ENCODE data around the gene TRPC6.
"Not testable (repeated sequence)": the region's sequence is repeated elsewhere in the genome, so short reads cannot be mapped to it uniquely, and the experiment has no call there.

Gene TRPC6

DNA sequence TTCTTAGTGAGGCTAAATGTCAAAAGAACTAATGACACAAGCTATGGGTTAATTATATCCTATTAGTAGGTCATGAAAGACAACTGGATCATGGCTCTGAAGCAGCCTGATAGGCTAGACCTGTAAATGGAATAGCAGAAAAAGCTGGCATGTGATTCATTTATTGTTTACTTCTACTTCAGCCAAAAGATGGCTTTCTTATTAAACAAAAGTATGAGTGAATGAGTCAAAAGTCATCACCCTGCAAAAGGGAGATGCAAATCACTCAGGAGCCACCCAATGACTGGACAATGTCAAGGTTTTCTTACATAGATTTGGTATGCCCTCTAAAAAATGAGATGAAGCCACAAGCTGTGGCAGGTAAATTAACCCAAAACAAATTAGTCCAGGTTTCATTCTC lies 138.0 kb downstream of the TRPC6 start:
- Mint-ChIP-seq H3K4me1 (no peaks in the 10 kb centered on the region), H3K4me3 (no peak overlapping the region), H3K27me3 (peaks cover 1% of the 10 kb centered on the region), H3K27ac (no peak overlapping the region), H3K9me3 (peaks cover 6% of the 10 kb centered on the region), H3K36me3 (no peaks in the 10 kb centered on the region)

- Mint-ChIP-seq H3K27ac (no peak overlapping the region), H3K4me1 (no peaks in the 10 kb centered on the region), H3K36me3 (no peaks in the 10 kb centered on the region), H3K4me3 (no peak overlapping the region), H3K9me3 (peaks cover 6% of the 10 kb centered on the region), H3K27me3 (no peaks in the 10 kb centered on the region)
These were observed 139.0 kb downstream of the TRPC6 start for GRCh38 chr11:101444851-101445250.

- Mint-ChIP-seq H3K9me3 (peaks cover 6% of the 10 kb centered on the region), H3K27ac (no peak overlapping the region), H3K27me3 (no peaks in the 10 kb centered on the region), H3K4me1 (no peaks in the 10 kb centered on the region), H3K4me3 (no peak overlapping the region), H3K36me3 (no peaks in the 10 kb centered on the region)
These were observed 139.6 kb downstream of the TRPC6 start for GRCh38 chr11:101444164-101444563.

DNA sequence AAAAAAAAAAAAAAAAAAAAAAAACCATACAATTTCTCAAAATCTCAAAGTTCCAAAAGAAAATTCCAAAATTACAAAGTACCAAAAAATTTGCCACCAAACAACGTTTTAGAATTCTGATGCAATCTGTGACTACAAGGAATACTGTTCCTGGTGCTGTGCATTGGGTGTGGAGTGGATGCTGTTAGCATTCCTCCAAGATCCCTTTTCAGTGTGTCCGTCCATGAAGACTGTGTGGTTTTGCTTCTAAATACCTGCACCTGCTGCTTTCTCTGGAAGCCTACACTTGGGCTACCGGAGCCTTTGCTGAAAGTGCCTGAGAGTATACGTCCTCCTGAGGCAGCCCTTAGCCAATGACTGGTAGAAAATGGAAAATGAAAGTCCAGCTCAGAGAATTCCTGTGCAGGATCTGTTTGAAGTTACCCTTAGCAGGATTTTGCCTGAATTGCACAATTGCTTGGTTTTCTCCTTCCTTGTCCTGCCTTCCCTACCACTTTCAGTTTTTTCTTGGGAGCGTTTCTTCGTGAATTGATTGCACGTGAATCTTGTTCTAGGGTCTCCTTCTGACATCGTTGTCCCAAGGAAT lies 140.8 kb downstream of the TRPC6 start:
- Mint-ChIP-seq H3K36me3 (no peaks in the 10 kb centered on the region), H3K9me3 (peaks cover 6% of the 10 kb centered on the region), H3K4me3 (no peak overlapping the region), H3K27ac (no peak overlapping the region), H3K4me1 (no peaks in the 10 kb centered on the region), H3K27me3 (no peaks in the 10 kb centered on the region)

GRCh38 chr11:101442171-101442570 lies 141.6 kb downstream of the TRPC6 start:
- no peaks in the 10 kb centered on the region for H3K36me3 Mint-ChIP-seq

DNA sequence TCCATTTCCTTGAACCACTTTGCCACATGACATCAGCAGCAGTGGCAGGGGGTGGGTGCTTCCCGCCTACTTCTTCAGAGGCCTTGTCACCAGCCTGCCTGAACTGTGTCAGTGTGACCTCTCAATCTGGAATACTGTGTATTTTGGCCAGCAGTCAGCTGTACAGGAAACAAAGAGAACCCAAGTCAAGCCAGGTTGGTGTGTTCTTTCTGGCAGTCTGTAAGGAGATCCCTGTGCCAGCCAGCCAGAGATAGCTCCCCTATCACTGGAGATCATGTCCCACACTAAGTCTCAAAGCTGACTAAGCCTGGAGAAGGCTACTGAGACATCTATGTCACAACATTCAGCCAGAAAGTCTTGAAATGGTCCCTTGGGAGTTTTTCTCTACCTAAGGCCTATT lies 142.1 kb downstream of the TRPC6 start:
- Mint-ChIP-seq H3K4me1 (no peaks in the 10 kb centered on the region), H3K27me3 (no peaks in the 10 kb centered on the region), H3K36me3 (no peaks in the 10 kb centered on the region), H3K27ac (no peak overlapping the region), H3K9me3 (peaks cover 6% of the 10 kb centered on the region), H3K4me3 (no peak overlapping the region)

More at GRCh38 chr11:101442171-101442570, 141.6 kb downstream of the TRPC6 start:
- Mint-ChIP-seq H3K9me3 (peaks cover 6% of the 10 kb centered on the region), H3K27me3 (no peaks in the 10 kb centered on the region), H3K4me1 (no peaks in the 10 kb centered on the region), H3K27ac (no peak overlapping the region), H3K4me3 (no peak overlapping the region)

GRCh38 chr11:101439488-101439887 lies 144.3 kb downstream of the TRPC6 start:
- no peaks in the 10 kb centered on the region for H3K4me1 Mint-ChIP-seq
- no peaks in the 10 kb centered on the region for H3K9me3 Mint-ChIP-seq
- H3K27ac Mint-ChIP-seq = no peak overlapping the region
- no peak overlapping the region for H3K4me3 Mint-ChIP-seq
- no peaks in the 10 kb centered on the region for H3K36me3 Mint-ChIP-seq
- H3K27me3 Mint-ChIP-seq = no peaks in the 10 kb centered on the region

DNA sequence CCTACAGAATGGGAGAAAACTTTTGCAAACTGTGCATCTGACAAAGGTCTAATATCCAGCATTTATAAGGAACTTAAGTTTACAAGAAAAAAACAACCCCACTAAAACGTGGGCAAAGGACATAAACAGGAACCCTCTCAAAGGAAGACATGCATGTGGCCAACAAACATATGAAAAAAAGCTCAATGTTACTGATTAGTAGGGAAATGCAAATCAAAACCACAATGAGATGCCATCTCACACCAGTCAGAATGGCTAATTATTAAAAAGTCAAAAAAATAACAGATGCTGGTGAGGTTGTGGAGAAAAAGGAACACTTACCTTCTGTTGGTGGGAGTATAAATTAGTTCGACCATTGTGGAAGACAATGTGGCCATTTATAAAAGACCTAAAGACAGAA lies 145.1 kb downstream of the TRPC6 start:
- H3K9me3 Mint-ChIP-seq, H3K4me3 Mint-ChIP-seq, H3K36me3 Mint-ChIP-seq, H3K4me1 Mint-ChIP-seq, H3K27ac Mint-ChIP-seq, H3K27me3 Mint-ChIP-seq: not testable (repeated sequence)

- Mint-ChIP-seq H3K27ac (no peak overlapping the region), H3K4me3 (no peak overlapping the region), H3K27me3 (no peaks in the 10 kb centered on the region), H3K36me3 (no peaks in the 10 kb centered on the region), H3K4me1 (no peaks in the 10 kb centered on the region), H3K9me3 (no peaks in the 10 kb centered on the region)
These were observed 145.7 kb downstream of the TRPC6 start for GRCh38 chr11:101438126-101438525.

GRCh38 chr11:101436511-101437142 lies 147.2 kb downstream of the TRPC6 start:
- Mint-ChIP-seq H3K9me3 (peaks cover 5% of the 10 kb centered on the region), H3K4me3 (no peak overlapping the region), H3K36me3 (no peaks in the 10 kb centered on the region), H3K4me1 (no peaks in the 10 kb centered on the region), H3K27ac (no peak overlapping the region), H3K27me3 (peaks cover under 1% of the 10 kb centered on the region)

DNA sequence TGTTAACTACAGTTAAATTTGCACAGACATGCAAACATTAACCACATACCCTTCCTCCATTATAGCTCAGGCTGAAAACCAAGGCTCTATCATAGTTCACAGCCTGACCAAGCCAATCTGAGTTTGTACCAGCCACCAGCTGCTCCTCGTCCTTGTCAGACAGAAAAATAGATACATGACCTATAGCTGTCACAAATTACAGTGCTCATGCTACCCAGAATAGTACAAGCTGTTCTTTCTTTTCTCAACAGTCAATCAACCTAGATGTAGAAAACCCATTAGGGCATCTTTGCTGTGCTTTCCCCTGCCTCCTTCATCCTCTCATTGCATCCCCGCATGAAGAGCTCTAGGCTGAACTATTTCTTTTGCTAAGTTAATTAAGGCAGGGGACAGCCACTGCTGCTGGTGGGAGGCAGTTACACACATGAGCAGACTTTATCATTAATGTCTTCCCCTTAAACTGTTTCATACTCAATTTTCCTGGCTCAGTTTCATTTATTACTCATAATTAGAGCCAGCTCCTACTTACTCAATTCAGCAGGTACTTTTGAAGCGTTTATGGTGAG lies 148.3 kb downstream of the TRPC6 start:
- Mint-ChIP-seq H3K9me3 (peaks cover 10% of the 10 kb centered on the region), H3K27me3 (peaks cover 2% of the 10 kb centered on the region), H3K36me3 (no peaks in the 10 kb centered on the region), H3K4me3 (no peak overlapping the region), H3K4me1 (no peaks in the 10 kb centered on the region), H3K27ac (no peak overlapping the region)

- no peak overlapping the region for H3K4me3 Mint-ChIP-seq
- H3K4me1 Mint-ChIP-seq = no peaks in the 10 kb centered on the region
- peaks cover 2% of the 10 kb centered on the region for H3K27me3 Mint-ChIP-seq
- H3K36me3 Mint-ChIP-seq = no peaks in the 10 kb centered on the region
- H3K27ac Mint-ChIP-seq = no peak overlapping the region
- peaks cover 11% of the 10 kb centered on the region for H3K9me3 Mint-ChIP-seq
These were observed 149.7 kb downstream of the TRPC6 start for GRCh38 chr11:101434026-101434643.

DNA sequence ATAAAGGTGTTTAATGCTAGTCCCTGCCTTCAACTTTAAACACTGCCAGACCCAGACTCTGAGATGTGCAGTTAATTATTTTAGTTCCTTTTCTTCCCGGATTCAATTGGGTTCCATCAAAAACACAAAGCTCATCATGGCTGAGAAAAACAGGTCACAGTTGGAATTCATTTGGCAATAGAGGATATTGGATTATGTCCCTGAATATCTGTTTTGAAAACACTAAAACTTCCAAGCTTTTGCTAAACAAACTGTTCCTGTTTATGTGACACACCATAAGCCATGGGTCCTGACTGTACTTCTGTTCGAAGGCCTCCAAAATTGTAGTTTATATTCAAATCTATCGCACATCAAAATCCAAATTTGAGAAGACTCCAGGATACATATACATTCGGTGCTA lies 150.7 kb downstream of the TRPC6 start:
- peaks cover 18% of the 10 kb centered on the region for H3K9me3 Mint-ChIP-seq
- H3K4me3 Mint-ChIP-seq = no peak overlapping the region

GRCh38 chr11:101429703-101430540 lies 153.9 kb downstream of the TRPC6 start:
- H3K27me3 Mint-ChIP-seq = peaks cover 2% of the 10 kb centered on the region
- H3K27ac Mint-ChIP-seq = no peak overlapping the region
- no peaks in the 10 kb centered on the region for H3K36me3 Mint-ChIP-seq
- peaks cover 28% of the 10 kb centered on the region for H3K9me3 Mint-ChIP-seq
- H3K4me3 Mint-ChIP-seq = no peak overlapping the region
- no peaks in the 10 kb centered on the region for H3K4me1 Mint-ChIP-seq

More for the DNA sequence above, 150.7 kb downstream of the TRPC6 start:
- H3K36me3 Mint-ChIP-seq = no peaks in the 10 kb centered on the region
- peaks cover 2% of the 10 kb centered on the region for H3K27me3 Mint-ChIP-seq
- H3K4me1 Mint-ChIP-seq = no peaks in the 10 kb centered on the region
- H3K27ac Mint-ChIP-seq = no peak overlapping the region

DNA sequence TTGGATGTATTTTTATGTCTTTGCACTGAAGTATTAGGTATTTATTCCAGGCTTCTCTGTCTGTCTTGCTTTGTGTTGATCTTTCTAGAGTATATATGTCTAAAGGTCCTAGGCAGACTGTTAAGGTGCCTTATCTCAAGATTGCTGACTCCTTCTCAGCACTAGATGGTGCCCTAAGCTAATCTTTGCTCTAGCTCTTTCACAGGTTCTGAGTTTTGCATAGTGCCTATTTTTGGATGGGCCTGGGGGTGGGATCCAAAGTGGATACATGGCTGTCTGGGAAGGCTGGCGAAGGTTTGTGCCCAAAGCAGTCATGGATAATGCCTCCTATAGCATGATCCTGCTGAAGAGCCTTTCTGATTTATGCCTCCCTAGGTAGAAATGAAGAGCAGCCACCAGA lies 154.9 kb downstream of the TRPC6 start:
- Mint-ChIP-seq H3K27me3 (peaks cover 2% of the 10 kb centered on the region), H3K9me3 (peaks cover 28% of the 10 kb centered on the region), H3K4me3 (no peak overlapping the region), H3K36me3 (no peaks in the 10 kb centered on the region), H3K27ac (no peak overlapping the region), H3K4me1 (no peaks in the 10 kb centered on the region)
